Endometrial microvascular endothelial cells (primary cell): Measurements from ENCODE around the gene MAB21L4. TPM values are rescaled to one million over a fixed set of nuclear protein-coding genes. Genes with fewer than 3 reads are reported as not detected.

Experiments
- in situ Hi-C: cut with HindIII; loops from 2 replicates; pipeline ENCODE4 v1.10.0; 2017; ENCODE audit warnings: low sequenced_read_pairs, low pct_unique_long_range_greater_than_20kb; ENCODE audit errors: inconsistent ontology term
- total RNA-seq: library from RNA; depleted of rRNA; stranded (reverse); fragments of >200 nt; gene quantifications from one replicate; pipeline ENCODE4 v1.2.3, GENCODE V29; 2015; ENCODE audit errors: inconsistent ontology term

MAB21L4 gene
- total RNA-seq, 1 donor from 2014 or later: not detected

DNA sequence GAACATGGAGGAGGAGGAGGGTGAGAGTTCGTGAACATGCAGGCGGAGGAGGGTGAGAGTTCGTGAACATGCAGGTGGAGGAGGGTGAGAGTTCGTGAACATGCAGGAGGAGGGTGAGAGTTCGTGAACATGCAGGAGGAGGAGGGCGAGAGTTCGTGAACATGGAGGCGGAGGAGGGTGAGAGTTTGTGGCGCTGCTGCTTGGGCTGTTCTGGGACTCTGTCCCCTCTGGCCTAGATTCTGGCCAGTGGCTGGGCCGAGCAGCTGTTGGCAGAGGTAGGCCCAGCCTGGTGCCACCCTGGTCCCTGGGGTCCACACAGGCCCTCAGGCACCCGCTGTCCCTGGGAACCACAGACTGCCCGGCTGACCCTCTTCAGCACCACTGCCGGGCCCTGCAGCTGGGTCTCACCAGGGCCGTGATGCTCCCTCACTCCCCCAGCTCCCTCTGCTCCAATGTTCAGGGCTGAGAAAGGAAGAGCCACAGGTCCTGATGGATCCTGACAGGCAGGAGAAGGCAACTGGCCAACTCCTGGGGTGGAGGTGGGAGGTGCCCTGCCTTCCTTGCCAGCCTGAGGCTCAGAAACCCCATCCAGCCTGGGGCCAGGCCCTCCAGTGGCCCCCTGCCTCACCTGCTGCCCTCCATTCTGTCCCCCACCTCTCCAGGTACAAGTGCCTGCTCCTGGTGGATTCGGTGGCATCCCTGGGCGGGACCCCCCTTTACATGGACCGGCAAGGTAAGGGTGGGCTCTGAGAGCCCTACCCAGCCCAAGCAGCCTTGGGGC lies 23.4 kb downstream of the MAB21L4 start:
- in situ Hi-C loops: no loop called here

DNA sequence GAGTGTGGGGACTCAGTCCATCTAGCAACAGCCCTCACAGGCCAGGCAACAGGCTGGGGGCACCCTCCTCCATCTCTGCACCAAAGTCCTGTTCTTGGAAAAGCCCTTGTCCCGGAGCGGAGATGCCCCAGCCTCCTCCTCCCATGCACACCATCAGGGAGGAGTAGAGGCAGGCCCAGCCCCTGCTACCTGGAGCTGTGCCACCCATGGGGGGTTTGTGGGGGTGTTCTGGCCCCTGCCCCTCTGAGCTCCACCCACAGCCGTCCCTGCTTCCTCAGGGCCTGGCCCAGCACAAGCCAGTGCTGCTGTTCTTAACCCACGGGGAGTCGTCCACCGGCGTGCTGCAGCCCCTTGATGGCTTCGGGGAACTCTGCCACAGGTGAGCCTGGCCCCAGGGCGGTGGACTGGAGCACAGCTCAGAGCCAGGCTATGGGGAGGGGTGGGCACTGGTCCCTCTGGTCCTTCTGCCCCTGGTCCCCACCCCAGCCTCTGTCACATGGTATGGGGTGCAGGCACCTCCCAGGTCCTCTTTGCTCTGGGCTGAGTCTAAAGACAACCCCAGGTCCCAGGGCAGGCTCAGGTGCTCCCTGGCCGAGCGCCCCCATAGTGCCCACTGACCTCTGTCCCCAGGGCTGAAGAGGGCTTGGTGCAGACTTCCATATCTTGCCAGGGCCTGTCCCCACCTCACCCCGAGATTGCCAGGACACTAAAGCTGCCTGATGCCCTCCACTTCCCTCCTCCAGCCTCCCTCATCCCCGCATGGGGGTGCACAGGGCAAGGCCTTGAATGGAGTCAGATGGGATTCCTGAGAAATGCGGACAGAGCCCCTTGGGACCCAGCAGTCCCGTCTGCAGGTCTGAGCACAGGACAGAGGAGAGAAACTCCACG lies 24.6 kb downstream of the MAB21L4 start:
- in situ Hi-C loops: no loop called here

GRCh38 chr2:240869956-240870875 lies 25.7 kb downstream of the MAB21L4 start:
- in situ Hi-C loops: no loop called here

DNA sequence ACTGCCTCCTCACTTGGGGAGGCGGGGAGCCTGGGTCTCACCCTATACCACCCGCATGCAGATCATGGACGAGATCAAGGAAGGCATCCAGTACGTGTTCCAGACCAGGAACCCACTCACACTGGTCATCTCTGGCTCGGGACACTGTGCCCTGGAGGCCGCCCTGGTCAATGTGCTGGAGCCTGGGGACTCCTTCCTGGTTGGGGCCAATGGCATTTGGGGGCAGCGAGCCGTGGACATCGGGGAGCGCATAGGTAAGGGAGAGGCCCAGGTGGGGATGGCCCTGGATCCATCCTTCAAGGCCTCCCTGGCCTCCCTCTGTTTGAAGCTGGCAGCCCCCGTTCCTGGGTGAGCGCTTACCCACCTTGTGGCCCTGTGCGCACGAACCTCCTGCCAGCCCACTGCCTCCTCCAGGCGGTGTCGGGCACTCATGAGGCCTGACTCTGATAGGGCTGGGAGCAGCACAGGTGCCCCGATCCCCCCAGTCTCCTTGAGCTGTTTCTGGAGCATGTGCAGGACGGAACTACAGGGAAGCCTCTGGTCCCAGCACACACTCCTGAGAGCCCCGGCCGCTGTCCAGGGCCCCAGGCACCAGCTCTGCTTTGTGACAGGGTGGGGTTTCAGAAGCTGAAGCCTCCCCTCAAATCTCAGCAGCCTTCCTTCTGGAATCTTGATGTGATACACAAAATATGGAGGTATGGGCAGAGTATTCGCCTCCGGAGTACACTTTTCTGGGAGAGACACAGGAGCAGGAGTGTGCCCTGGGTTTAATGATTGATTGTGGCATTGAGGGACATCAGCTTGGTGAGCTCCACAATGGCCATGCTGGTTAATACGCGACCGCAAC lies 26.6 kb downstream of the MAB21L4 start:
- in situ Hi-C loops: no loop called here

- in situ Hi-C loops: no loop called here
Observed at GRCh38 chr2:240868286-240869108, 27.5 kb downstream of the MAB21L4 start, which contains the start of gene AGXT. TSS of gene AGXT (plus strand) at chr2:240868824. CDS start at chr2:240868866, 42 bp downstream.

- in situ Hi-C loops: no loop called here
Observed at GRCh38 chr2:240865391-240865790, 30.6 kb downstream of the MAB21L4 start.

GRCh38 chr2:240864475-240864874 lies 31.5 kb downstream of the MAB21L4 start:
- in situ Hi-C loops: no loop called here

DNA sequence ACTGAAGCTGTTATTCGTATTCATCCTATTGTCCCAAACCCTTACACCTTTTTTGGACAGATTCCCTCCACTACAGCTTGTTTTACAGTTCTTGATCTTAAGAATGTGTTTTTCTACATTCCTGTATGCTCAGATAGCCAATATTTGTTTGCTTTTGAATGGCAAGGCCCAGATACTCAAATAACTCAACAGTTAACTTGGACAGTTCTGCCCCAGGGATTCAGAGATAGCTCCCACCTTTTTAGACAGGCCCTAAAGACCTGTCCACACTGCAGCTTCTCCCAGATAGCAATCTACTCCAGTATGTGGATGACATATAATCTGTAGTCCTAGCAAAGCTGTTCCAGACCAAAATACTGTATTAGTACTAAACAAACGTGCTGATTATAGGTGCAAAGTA lies 34.4 kb downstream of the MAB21L4 start:
- in situ Hi-C loops: no loop called here

DNA sequence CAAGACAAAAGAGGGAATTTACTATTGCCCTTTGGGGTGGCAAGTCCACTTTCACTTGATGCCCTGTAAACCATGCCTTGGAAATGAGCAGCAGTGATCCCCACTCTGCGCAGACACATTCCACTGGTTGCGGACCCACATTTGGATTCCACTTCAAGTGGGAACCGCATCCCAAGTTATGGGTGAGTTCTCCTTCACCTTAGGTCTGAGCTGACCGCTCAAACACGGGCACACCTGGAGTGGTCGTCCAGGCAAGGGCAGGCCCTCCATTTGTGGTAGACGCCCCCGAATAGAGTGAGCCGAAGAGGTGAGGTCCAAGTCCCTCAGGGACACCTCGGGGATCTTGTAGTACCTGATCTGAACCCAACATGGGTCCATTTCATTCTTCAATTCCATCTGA lies 37.1 kb downstream of the MAB21L4 start:
- in situ Hi-C loops: no loop called here

- in situ Hi-C loops: no loop called here
Observed at GRCh38 chr2:240858321-240858720, 37.6 kb downstream of the MAB21L4 start.

DNA sequence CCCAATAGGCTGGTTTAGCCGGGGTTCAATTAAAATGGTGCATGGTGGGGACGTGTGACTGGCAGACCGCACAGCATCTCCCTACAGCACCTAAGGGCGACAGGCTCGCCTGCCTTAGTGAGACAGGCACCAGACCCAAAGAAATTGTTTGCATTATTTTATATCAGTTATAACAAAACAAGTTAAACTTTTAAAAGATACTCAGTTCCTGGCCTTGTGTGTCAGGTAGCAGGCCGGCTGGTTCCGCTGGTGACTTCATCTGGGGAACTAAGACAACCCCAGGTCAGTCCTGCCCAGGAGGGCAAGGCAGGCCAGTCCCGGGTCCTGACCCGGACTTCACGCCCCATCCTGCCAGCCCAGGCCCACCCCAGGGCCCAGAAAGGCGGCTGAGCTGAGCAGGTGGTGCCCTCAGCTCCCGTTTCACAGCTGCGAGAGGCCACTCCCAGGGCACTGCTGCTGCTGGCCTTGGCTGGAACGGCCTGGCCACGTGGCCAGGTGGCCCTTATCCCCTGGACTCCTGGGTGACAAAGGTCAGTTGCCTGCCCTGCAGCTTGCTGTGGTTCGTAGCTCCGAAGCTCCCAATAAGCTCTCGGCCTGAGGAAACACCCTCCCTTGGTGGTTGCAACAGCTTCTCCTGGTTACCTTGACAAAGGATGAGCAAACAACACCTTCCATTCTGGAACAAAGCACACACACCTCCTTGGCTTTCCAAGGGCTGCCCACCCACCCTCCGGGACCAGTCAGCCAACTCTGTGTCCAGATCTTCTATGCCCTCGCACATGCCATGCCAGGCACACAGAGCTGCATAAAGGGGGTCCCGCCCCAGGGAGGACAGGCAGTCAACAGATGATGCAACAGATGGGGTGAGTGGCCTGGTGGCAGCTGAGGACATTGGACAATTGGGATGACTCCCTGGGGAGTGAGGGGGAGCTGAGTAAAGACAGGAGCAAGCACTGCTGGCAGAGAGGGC lies 38.6 kb downstream of the MAB21L4 start:
- in situ Hi-C loops: no loop called here

- in situ Hi-C loops: no loop called here
Observed at GRCh38 chr2:240856151-240856980, 39.6 kb downstream of the MAB21L4 start.

DNA sequence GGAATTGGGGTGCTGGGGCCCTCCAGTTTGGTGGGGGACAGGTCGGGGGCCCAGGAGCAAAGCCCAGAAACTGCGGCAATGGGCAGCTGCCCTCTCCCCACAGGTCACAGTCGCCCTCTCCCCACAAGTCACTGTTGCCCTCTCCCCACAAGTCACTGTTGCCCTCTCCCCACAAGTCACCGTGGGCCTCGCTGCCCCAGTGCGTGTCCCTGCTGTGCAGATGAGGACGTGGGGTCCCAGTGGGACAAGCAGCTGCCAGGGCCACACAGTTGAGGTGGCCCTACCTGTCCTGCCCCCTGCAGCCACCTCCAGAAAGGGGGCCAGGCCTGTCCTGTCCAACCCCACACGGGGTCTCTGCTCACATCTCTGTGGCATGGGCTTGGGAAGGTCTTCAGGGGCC lies 40.3 kb downstream of the MAB21L4 start:
- in situ Hi-C loops: no loop called here

DNA sequence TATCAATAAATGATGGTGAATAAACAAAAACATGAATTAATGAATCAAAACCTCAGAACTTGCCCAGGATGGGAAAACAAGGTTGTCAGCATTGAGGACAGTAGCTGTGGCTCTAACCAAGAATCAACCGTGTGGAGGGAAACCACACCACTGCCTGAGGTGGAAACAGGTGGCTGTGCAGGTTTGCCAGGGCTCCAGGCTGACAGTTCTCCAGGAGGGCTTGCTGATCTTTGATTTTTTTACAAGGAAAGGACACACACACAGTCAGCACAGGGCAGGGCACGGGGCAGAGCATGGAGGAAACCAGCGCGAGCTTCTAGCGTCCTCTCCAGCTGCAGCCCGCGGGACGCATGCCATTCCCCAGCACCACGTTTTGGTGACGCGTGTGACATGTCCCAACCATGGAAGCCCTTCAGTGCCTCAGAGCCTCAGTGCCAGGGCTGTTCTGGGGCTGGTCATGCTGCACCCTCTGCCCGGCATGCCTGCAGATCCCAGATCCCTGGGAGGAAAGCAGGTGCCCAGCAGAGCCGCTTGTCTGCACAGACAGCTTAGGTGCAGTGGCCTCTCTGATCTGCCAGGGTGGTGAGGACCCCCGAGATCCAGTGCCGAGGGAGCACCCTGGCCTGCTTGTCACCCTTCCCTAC lies 43.2 kb downstream of the MAB21L4 start:
- in situ Hi-C loops: no loop called here
